Smooth muscle cell (in vitro differentiated cells): ENCODE measurements around the gene CRTC1. TPM values are rescaled to one million over a fixed set of nuclear protein-coding genes. Genes with fewer than 3 reads are reported as not detected.
"Not testable (repeated sequence)": the region's sequence is repeated elsewhere in the genome, so short reads cannot be mapped to it uniquely, and the experiment has no call there.

ENCODE experiments used
- DNase-seq: peaks from one replicate; lab custom pipeline; 2025; ENCODE audit not compliant: unreplicated experiment; lab: John Stamatoyannopoulos, UW
- H2AFZ ChIP-seq: fragments of 200-600 bp; sonication (generic); 2 replicates; pipeline ENCODE4 v1.6.0; 2016; ENCODE audit warnings: antibody characterized with exemption, low read depth, mild to moderate bottlenecking
- H3F3A ChIP-seq: fragments of 200-600 bp; sonication (generic); 2 replicates; pipeline ENCODE4 v1.6.0; 2017; ENCODE audit warnings: antibody characterized with exemption, low read depth
- H3K27ac ChIP-seq: fragments of 200-600 bp; sonication (generic); 2 replicates; pipeline ENCODE4 v1.5.1; 2016; ENCODE audit warnings: low read depth, mild to moderate bottlenecking
- H3K27me3 ChIP-seq: fragments of 200-600 bp; sonication (generic); 2 replicates; pipeline ENCODE4 v1.6.1; 2016; ENCODE audit warnings: low read depth, mild to moderate bottlenecking
- H3K36me3 ChIP-seq: fragments of 200-600 bp; sonication (generic); 2 replicates; pipeline ENCODE4 v1.5.1; 2016; ENCODE audit warnings: low read depth
- H3K4me1 ChIP-seq: fragments of 200-600 bp; sonication (generic); 2 replicates; pipeline ENCODE4 v1.5.1; 2016; ENCODE audit warnings: low read depth
- H3K4me2 ChIP-seq: fragments of 200-600 bp; sonication (generic); 2 replicates; pipeline ENCODE4 v1.6.0; 2016; ENCODE audit warnings: mild to moderate bottlenecking
- H3K4me3 ChIP-seq: fragments of 200-600 bp; sonication (generic); 2 replicates; pipeline ENCODE4 v1.5.1; 2016; ENCODE audit warnings: mild to moderate bottlenecking
- H3K79me2 ChIP-seq: fragments of 200-600 bp; sonication (generic); 2 replicates; pipeline ENCODE4 v1.6.0; 2016; ENCODE audit warnings: low read depth, mild to moderate bottlenecking
- H3K9ac ChIP-seq: fragments of 200-600 bp; sonication (generic); 2 replicates; pipeline ENCODE4 v1.6.0; 2016; ENCODE audit warnings: low read depth
- H3K9me3 ChIP-seq: fragments of 200-600 bp; sonication (generic); replicated peaks from 2 replicates; pipeline ENCODE4 v1.5.1; 2016; ENCODE audit warnings: low read depth
- H4K20me1 ChIP-seq: fragments of 200-600 bp; sonication (generic); 2 replicates; pipeline ENCODE4 v1.6.0; 2016; ENCODE audit warnings: low read depth
- CTCF ChIP-seq: fragments of 200-600 bp; sonication (generic); IDR thresholded peaks from 2 replicates; pipeline ENCODE4 v1.5.1; 2017; ENCODE audit warnings: borderline replicate concordance, mild to moderate bottlenecking, antibody characterized with exemption; ENCODE audit not compliant: insufficient read depth, poor library complexity, severe bottlenecking
- WGBS: methylation state at CpG from one replicate; pipeline ENCODE4 v1.1.7; 2016; ENCODE audit warnings: low lambda C conversion rate; 5-methylcytosine and 5-hydroxymethylcytosine counted together
- polyA plus RNA-seq: library from polyadenylated mRNA; unstranded; fragments of >200 nt; fragmentation: Nextera tagmentation; extraction: Ambion mirVana; gene quantifications from 2 replicates; pipeline ENCODE4 v1.2.1, GENCODE V29; 2016
- total RNA-seq: library from RNA; depleted of rRNA; stranded (reverse); fragments of >200 nt; gene quantifications from 2 replicates; pipeline ENCODE4 v1.2.3, GENCODE V29; 2014

CRTC1 gene
- total and polyA plus RNA-seq, 2 experiments from 2014 or later: 1.6 to 3.1 TPM

GRCh38 chr19:18804643-18805042 lies 121.2 kb downstream of the CRTC1 start:
- Histone ChIP-seq H4K20me1 (no peaks in the 10 kb centered on the region), H3K27ac (no peak overlapping the region), H3K9ac (no peak overlapping the region), H3K4me3 (no peak overlapping the region), H3F3A (peaks cover 16% of the 10 kb centered on the region), H3K36me3 (no peaks in the 10 kb centered on the region), H3K27me3 (peaks cover 13% of the 10 kb centered on the region), H3K79me2 (no peaks in the 10 kb centered on the region), H2AFZ (no peak overlapping the region), H3K4me1 (no peaks in the 10 kb centered on the region), H3K9me3 (no peaks in the 10 kb centered on the region), H3K4me2 (no peak overlapping the region)
- WGBS: 95% methylated on average over 7 of the region's 8 CpGs
- DNase-seq: no peak
- TF ChIP-seq CTCF: no peak

- Histone ChIP-seq H3K9ac (peak overlapping the region; percentile 39), H3K4me1 (no peaks in the 10 kb centered on the region), H3K9me3 (no peaks in the 10 kb centered on the region), H3F3A (peaks cover 16% of the 10 kb centered on the region), H3K79me2 (no peaks in the 10 kb centered on the region), H3K27ac (peak overlapping the region; percentile 86), H3K4me3 (no peak overlapping the region), H3K36me3 (no peaks in the 10 kb centered on the region), H3K4me2 (peak overlapping the region; percentile 4), H4K20me1 (no peaks in the 10 kb centered on the region), H2AFZ (no peak overlapping the region), H3K27me3 (no peaks in the 10 kb centered on the region)
- DNase-seq: peak; percentile 47
- WGBS: 11% methylated on average over 19 of the region's 19 CpGs
- TF ChIP-seq CTCF: no peak
These were observed 124.4 kb downstream of the CRTC1 start for GRCh38 chr19:18807861-18808331.

- H3K9ac ChIP-seq: peak overlapping the region; percentile 58
- peaks cover 16% of the 10 kb centered on the region for H3F3A ChIP-seq
- H3K4me2 ChIP-seq: peak overlapping the region; percentile 49
- H3K4me1 ChIP-seq: no peaks in the 10 kb centered on the region
- H4K20me1 ChIP-seq: no peaks in the 10 kb centered on the region
- no peaks in the 10 kb centered on the region for H3K79me2 ChIP-seq
- peak overlapping the region; percentile 86 for H3K27ac ChIP-seq
- TF ChIP-seq CTCF: no peak
- H3K9me3 ChIP-seq: no peaks in the 10 kb centered on the region
- no peak overlapping the region for H3K4me3 ChIP-seq
- H2AFZ ChIP-seq: no peak overlapping the region
- WGBS: 38% methylated on average over 14 of the region's 14 CpGs
- H3K27me3 ChIP-seq: no peaks in the 10 kb centered on the region
- no peak for DNase-seq
- no peaks in the 10 kb centered on the region for H3K36me3 ChIP-seq
These were observed 125.8 kb downstream of the CRTC1 start for GRCh38 chr19:18809149-18809868.

- not testable (repeated sequence) for H3K79me2 ChIP-seq
- WGBS: 95% methylated on average over 5 of the region's 5 CpGs
These were observed 128.2 kb downstream of the CRTC1 start for GRCh38 chr19:18811638-18812037.

More at GRCh38 chr19:18811638-18812037, 128.2 kb downstream of the CRTC1 start:
- H3K36me3 ChIP-seq, H3K27ac ChIP-seq, DNase-seq, H3K4me1 ChIP-seq, H3K9me3 ChIP-seq, H4K20me1 ChIP-seq, H3K9ac ChIP-seq, H3K27me3 ChIP-seq, H3K4me3 ChIP-seq, H3K4me2 ChIP-seq, H2AFZ ChIP-seq: not testable (repeated sequence)
- peaks cover 21% of the 10 kb centered on the region for H3F3A ChIP-seq
